Measurements from ENCODE around the gene OAS3. TPM values are rescaled to one million over a fixed set of nuclear protein-coding genes. Genes with fewer than 3 reads are reported as not detected.

The OAS3 gene
- total RNA-seq (2022) (159 and 326 TPM in 2 replicates), Bru-seq, nascent RNA (percentile 97 among the genes with signal in this experiment), BruChase-seq, experiment 1, labeled RNA remaining after a 6-hour chase (percentile 97 among the genes with signal in this experiment), BruChase-seq, experiment 2, labeled RNA remaining after a 2-hour chase (percentile 93 among the genes with signal in this experiment)
- long read RNA-seq, full-length matches to known transcripts: 65 of 249 reads
- long read RNA-seq, partial matches to known transcripts: 176 of 249 reads
- long read RNA-seq, other reads (novel, unspliced or antisense): 8 of 249 reads

GRCh38 chr12:112937741-112938719 is at the start of gene OAS3:
Gene OAS3 (plus strand): TSS chr12:112938474. CDS start chr12:112938531, 57 bp downstream.
- intact Hi-C loops (cut with micrococcal nuclease; ENCODE audit: unreplicated experiment): loop anchor here (5.0 kb wide), 1 partner anchor 36 kb away; no protein-coding TSS in a partner anchor
- Mint-ChIP-seq H3K36me3 (ENCODE audit: insufficient read depth, unreplicated experiment) (peaks cover 21% of the 10 kb centered on the region), H3K4me3 (ENCODE audit: low read depth, unreplicated experiment) (peak within 1 kb of the TSS; percentile 96), H3K27ac (ENCODE audit: unreplicated experiment) (peak within 1 kb of the TSS; percentile 91), H3K9me3 (ENCODE audit: low read depth, unreplicated experiment) (no peaks in the 10 kb centered on the region), H3K4me1 (ENCODE audit: low read depth, unreplicated experiment) (peaks cover 38% of the 10 kb centered on the region), H3K27me3 (ENCODE audit: unreplicated experiment) (no peaks in the 10 kb centered on the region)
- peak; percentile 92 for DNase-seq
- CTCF ChIA-PET: interaction anchor here (1.0 to 1.7 kb wide), 4 partner anchors 11 to 38 kb away, joined by 4 to 9 read pairs (median 6); partner anchors contain the start of gene OAS1
- TF ChIP-seq CTCF (IDR thresholded peaks at IDR 0.05; ENCODE audit: unreplicated experiment): no peak
- BruUV-seq (replicated peaks): TSS peak; percentile 95

GRCh38 chr12:112891093-112892024 is 46.9 kb upstream of the OAS3 start:
- CTCF ChIA-PET: interaction anchor here (0.7 kb wide), 1 partner anchor 197 kb away, joined by 3 read pairs; no protein-coding TSS in a partner anchor
- H3K36me3 Mint-ChIP-seq (ENCODE audit: insufficient read depth, unreplicated experiment): no peaks in the 10 kb centered on the region
- H3K4me3 Mint-ChIP-seq (ENCODE audit: low read depth, unreplicated experiment): no peak overlapping the region
- no peaks in the 10 kb centered on the region for H3K9me3 Mint-ChIP-seq (ENCODE audit: low read depth, unreplicated experiment)
- intact Hi-C loops (cut with micrococcal nuclease; ENCODE audit: unreplicated experiment): no loop called here
- peaks cover 66% of the 10 kb centered on the region for H3K27me3 Mint-ChIP-seq (ENCODE audit: unreplicated experiment)
- TF ChIP-seq CTCF (IDR thresholded peaks at IDR 0.05; ENCODE audit: unreplicated experiment): no peak
- DNase-seq: no peak
- BruUV-seq (replicated peaks): no TSS peak
- H3K27ac Mint-ChIP-seq (ENCODE audit: unreplicated experiment): no peak overlapping the region
- H3K4me1 Mint-ChIP-seq (ENCODE audit: low read depth, unreplicated experiment): no peaks in the 10 kb centered on the region

GRCh38 chr12:112892856-112893255 is 45.4 kb upstream of the OAS3 start:
- CTCF ChIA-PET: interaction anchor here (1.0 kb wide), 1 partner anchor 14 kb away, joined by 4 read pairs; the partner anchor contains the start of gene OAS1
- H3K4me1 Mint-ChIP-seq (ENCODE audit: low read depth, unreplicated experiment): no peaks in the 10 kb centered on the region
- H3K27me3 Mint-ChIP-seq (ENCODE audit: unreplicated experiment): peaks cover 68% of the 10 kb centered on the region
- no peaks in the 10 kb centered on the region for H3K9me3 Mint-ChIP-seq (ENCODE audit: low read depth, unreplicated experiment)
- no TSS peak for BruUV-seq (replicated peaks)
- no peak for DNase-seq
- TF ChIP-seq CTCF (IDR thresholded peaks at IDR 0.05; ENCODE audit: unreplicated experiment): no peak
- H3K4me3 Mint-ChIP-seq (ENCODE audit: low read depth, unreplicated experiment): no peak overlapping the region
- no peak overlapping the region for H3K27ac Mint-ChIP-seq (ENCODE audit: unreplicated experiment)
- no peaks in the 10 kb centered on the region for H3K36me3 Mint-ChIP-seq (ENCODE audit: insufficient read depth, unreplicated experiment)
- intact Hi-C loops (cut with micrococcal nuclease; ENCODE audit: unreplicated experiment): no loop called here

- H3K27ac Mint-ChIP-seq (ENCODE audit: unreplicated experiment): no peak overlapping the region
- no peak overlapping the region for H3K4me3 Mint-ChIP-seq (ENCODE audit: low read depth, unreplicated experiment)
- TF ChIP-seq CTCF (IDR thresholded peaks at IDR 0.05; ENCODE audit: unreplicated experiment): no peak
- intact Hi-C loops (cut with micrococcal nuclease; ENCODE audit: unreplicated experiment): no loop called here
- BruUV-seq (replicated peaks): no TSS peak
- H3K36me3 Mint-ChIP-seq (ENCODE audit: insufficient read depth, unreplicated experiment): no peaks in the 10 kb centered on the region
- no peak for DNase-seq
- peaks cover 68% of the 10 kb centered on the region for H3K27me3 Mint-ChIP-seq (ENCODE audit: unreplicated experiment)
- no peaks in the 10 kb centered on the region for H3K9me3 Mint-ChIP-seq (ENCODE audit: low read depth, unreplicated experiment)
- CTCF ChIA-PET: no interaction called here
- H3K4me1 Mint-ChIP-seq (ENCODE audit: low read depth, unreplicated experiment): no peaks in the 10 kb centered on the region
These were observed 44.1 kb upstream of the OAS3 start for GRCh38 chr12:112894128-112894527.
